ENCODE measurements around the gene CORO2B. TPM values are rescaled to one million over a fixed set of nuclear protein-coding genes. Genes with fewer than 3 reads are reported as not detected.

CORO2B gene
- total RNA-seq, 1 donor from 2014 or later, result 82.5 TPM

DNA sequence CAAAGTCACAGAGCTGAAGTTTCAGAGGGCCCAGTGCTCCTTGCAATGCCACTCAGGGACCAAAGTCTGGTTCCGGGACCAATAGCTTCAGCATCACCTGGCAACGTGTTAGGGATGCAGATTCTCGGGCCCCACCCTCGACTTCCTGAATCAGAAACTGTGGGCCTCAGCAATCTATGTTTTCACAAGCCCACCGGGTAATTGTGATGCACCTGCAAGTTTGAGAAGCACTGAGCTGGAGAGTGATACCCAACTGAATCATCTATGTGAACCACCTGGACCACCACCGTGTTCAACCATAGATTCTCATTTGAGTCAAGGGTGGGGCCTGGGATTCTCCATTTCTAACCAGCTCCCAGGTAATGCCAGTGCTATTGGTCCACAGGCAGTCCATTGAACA is 55.7 kb downstream of the CORO2B start:
- no peak for DNase-seq (ENCODE audit: low spot score)
- H3K36me3 Mint-ChIP-seq (ENCODE audit: low read depth), result peaks cover 1% of the 10 kb centered on the region
- no peaks in the 10 kb centered on the region for H3K27me3 Mint-ChIP-seq (ENCODE audit: low read depth)
- no peaks in the 10 kb centered on the region for H3K9me3 Mint-ChIP-seq (ENCODE audit: low read depth)
- H3K4me1 Mint-ChIP-seq (ENCODE audit: low read depth), result peaks cover 74% of the 10 kb centered on the region
- H3K27ac Mint-ChIP-seq (ENCODE audit: unreplicated experiment), result no peak overlapping the region
- TF ChIP-seq, protein P1, sequence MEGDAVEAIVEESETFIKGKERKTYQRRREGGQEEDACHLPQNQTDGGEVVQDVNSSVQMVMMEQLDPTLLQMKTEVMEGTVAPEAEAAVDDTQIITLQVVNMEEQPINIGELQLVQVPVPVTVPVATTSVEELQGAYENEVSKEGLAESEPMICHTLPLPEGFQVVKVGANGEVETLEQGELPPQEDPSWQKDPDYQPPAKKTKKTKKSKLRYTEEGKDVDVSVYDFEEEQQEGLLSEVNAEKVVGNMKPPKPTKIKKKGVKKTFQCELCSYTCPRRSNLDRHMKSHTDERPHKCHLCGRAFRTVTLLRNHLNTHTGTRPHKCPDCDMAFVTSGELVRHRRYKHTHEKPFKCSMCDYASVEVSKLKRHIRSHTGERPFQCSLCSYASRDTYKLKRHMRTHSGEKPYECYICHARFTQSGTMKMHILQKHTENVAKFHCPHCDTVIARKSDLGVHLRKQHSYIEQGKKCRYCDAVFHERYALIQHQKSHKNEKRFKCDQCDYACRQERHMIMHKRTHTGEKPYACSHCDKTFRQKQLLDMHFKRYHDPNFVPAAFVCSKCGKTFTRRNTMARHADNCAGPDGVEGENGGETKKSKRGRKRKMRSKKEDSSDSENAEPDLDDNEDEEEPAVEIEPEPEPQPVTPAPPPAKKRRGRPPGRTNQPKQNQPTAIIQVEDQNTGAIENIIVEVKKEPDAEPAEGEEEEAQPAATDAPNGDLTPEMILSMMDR (IDR thresholded peaks at IDR 0.05), result no peak
- no peak overlapping the region for H3K4me3 Mint-ChIP-seq (ENCODE audit: unreplicated experiment)

DNA sequence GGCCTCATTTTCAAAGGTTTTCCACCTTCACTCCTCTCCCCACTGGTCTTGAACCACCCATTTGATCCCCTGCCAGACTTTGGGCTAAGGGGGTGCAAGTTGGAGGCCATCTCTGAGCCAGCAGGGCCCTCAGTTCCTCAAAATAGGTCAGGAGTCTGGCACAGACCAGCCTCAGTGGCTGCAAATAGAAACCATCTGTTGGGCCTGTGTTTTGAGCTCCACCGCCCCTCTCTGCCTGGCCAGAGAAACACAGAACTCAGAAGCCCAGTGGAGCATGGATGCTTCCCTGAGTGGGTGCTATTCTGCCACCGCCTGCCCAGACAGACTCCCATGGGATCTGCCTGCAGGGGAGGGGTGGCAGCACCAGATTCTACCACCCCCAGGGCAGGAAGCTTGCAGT is 56.3 kb downstream of the CORO2B start:
- no peaks in the 10 kb centered on the region for H3K9me3 Mint-ChIP-seq (ENCODE audit: low read depth)
- no peaks in the 10 kb centered on the region for H3K27me3 Mint-ChIP-seq (ENCODE audit: low read depth)
- peaks cover 74% of the 10 kb centered on the region for H3K4me1 Mint-ChIP-seq (ENCODE audit: low read depth)
- no peak overlapping the region for H3K4me3 Mint-ChIP-seq (ENCODE audit: unreplicated experiment)
- H3K36me3 Mint-ChIP-seq (ENCODE audit: low read depth), result peaks cover 1% of the 10 kb centered on the region
- TF ChIP-seq, protein P1 (IDR thresholded peaks at IDR 0.05), result no peak
- DNase-seq (ENCODE audit: low spot score), result no peak
- no peak overlapping the region for H3K27ac Mint-ChIP-seq (ENCODE audit: unreplicated experiment)

DNA sequence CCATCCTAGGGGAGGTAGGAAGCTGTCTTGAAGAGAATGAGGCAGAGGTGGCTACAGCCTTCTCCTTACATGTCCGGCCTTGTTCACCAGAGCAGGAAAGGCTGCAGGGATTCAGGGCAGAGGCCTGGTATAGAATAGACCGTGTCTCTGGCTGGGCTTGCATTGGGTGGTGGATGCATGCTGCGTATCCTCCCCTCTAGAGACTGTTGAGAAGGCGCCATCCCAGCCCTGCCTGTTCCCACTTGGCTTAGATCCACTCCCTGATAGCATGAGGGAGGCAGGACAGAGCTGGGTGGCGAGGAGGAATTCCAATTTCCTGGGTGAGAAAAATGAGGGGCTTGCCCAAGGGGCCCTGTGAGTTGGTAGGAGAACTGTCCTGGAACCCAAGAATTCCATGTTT is 57.5 kb downstream of the CORO2B start:
- H3K27me3 Mint-ChIP-seq (ENCODE audit: low read depth), result no peaks in the 10 kb centered on the region
- H3K4me1 Mint-ChIP-seq (ENCODE audit: low read depth), result peaks cover 74% of the 10 kb centered on the region
- TF ChIP-seq, protein P1 (IDR thresholded peaks at IDR 0.05), result no peak
- peaks cover 1% of the 10 kb centered on the region for H3K36me3 Mint-ChIP-seq (ENCODE audit: low read depth)
- H3K27ac Mint-ChIP-seq (ENCODE audit: unreplicated experiment), result peak overlapping the region; percentile 38
- no peak for DNase-seq (ENCODE audit: low spot score)
- no peaks in the 10 kb centered on the region for H3K9me3 Mint-ChIP-seq (ENCODE audit: low read depth)
- no peak overlapping the region for H3K4me3 Mint-ChIP-seq (ENCODE audit: unreplicated experiment)

DNA sequence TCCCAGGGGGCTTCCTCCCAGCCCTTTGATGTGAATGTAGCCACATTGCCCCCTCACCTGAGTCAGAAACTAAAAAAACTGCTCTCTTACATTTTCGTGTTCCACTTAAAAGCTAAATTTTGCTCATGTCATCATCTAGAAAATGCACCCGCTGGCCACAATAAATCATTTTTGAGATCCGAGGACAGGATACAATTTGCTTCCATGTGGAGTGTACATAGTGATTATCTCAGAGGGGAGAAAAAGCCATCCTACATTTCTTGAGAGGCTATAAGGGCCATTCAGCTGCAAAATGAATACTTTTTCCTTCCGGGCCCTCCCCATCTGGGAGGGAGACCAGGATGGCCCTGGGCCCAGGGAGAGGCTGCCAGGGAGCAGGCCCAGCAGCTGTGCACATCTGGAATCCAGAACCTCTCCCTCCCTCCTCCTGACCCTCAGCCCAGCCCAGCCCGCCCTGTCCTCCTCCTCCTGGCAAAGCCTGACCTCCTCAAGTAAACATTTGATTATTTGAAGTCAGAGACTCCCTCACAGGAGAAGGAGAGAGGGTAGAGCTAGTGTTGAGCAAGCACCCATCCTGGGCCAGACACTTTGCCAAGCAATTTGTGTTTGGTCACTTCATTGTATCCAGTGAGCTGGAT is 59.1 kb downstream of the CORO2B start:
- no peaks in the 10 kb centered on the region for H3K27me3 Mint-ChIP-seq (ENCODE audit: low read depth)
- H3K9me3 Mint-ChIP-seq (ENCODE audit: low read depth), result no peaks in the 10 kb centered on the region
- no peak overlapping the region for H3K4me3 Mint-ChIP-seq (ENCODE audit: unreplicated experiment)
- H3K4me1 Mint-ChIP-seq (ENCODE audit: low read depth), result peaks cover 72% of the 10 kb centered on the region
- TF ChIP-seq, protein P1 (IDR thresholded peaks at IDR 0.05), result no peak
- DNase-seq (ENCODE audit: low spot score), result no peak
- peaks cover 1% of the 10 kb centered on the region for H3K36me3 Mint-ChIP-seq (ENCODE audit: low read depth)
- peak overlapping the region; percentile 72 for H3K27ac Mint-ChIP-seq (ENCODE audit: unreplicated experiment)

DNA sequence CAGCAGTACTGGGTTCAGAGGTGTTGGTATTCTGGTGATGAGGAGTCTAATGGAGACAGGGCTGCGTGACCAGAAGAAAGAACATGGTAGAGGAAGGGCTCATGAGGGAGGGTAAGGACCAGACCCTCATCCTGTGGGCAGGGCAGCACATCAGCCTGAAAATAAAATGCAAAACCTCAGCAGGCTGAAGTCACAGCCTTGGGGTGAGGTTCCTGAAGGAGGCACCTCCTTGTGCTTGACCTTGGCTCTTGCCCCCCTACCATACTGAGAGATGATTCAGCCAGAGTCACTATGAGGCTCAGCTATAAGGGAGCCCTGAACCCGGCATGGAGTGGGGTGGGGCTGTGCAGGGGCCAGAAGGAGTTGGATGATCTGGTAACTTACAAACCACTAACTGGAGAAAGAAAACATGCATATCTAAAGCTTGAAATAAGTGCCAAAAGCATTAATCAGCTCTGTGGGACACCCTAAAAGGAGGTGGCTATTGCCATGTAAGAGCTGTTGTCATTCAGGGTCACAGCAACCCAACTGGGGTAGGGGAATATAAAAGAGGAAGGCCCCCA is 60.2 kb downstream of the CORO2B start:
- TF ChIP-seq, protein P1 (IDR thresholded peaks at IDR 0.05), result no peak
- H3K9me3 Mint-ChIP-seq (ENCODE audit: low read depth), result no peaks in the 10 kb centered on the region
- peaks cover 3% of the 10 kb centered on the region for H3K36me3 Mint-ChIP-seq (ENCODE audit: low read depth)
- DNase-seq (ENCODE audit: low spot score), result no peak
- no peaks in the 10 kb centered on the region for H3K27me3 Mint-ChIP-seq (ENCODE audit: low read depth)
- H3K4me1 Mint-ChIP-seq (ENCODE audit: low read depth), result peaks cover 74% of the 10 kb centered on the region
- peak overlapping the region; percentile 72 for H3K27ac Mint-ChIP-seq (ENCODE audit: unreplicated experiment)
- no peak overlapping the region for H3K4me3 Mint-ChIP-seq (ENCODE audit: unreplicated experiment)
